DMS114 treated with DMSO at 0.1 percent for 48 hours (cell line): ENCODE measurements around the gene TAPBP.
A peak's percentile ranks its signal among the peaks of the same experiment; 100 is the strongest.
"Not testable (repeated sequence)": the region's sequence is repeated elsewhere in the genome, so short reads cannot be mapped to it uniquely, and the experiment has no call there.

Experiments used
- DNase-seq: peaks from one replicate; lab custom pipeline; 2025; ENCODE audit not compliant: unreplicated experiment; lab: John Stamatoyannopoulos, UW

Gene TAPBP

DNA sequence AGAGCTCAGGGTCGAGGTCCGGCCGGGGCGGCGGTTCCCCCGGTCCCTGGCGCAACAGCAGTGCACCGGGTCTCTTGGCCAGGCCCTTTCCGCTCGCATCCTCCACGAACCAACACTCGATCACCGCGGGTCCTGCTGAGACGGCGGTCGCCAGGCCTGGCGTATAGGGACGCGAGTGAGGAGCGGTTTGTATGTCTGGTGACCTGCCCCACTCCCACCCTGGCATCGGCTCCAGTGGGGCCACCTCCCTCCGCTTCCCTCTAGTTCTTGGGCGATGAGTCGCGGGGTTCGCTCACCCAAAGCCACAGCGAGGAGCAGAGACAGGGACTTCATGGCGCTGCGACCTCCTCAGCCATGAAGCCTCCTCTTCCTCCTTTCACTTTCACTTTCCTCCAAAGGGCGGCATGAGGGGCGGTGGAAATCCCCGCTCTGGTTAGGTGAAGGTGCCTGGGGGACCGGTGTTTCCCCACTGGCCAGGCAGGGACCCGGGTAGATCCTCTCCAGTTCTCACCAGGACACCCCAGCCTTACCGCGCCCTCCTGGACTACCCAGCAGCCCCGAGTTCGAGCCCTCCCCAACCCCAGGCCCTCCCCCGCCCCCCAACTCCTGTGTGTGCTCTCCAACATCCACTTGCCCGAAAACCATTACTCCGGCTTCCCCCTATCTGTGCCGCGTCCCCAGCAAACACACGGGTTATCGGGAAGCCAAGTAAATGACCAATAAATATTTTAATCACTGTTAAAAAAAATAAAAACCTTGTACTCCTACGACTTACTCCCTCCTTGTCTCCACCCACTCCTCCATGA is at the start of gene TAPBP:
Gene TAPBP (minus strand): TSS at position 370 of the 806 bp plus-strand sequence. CDS start 37 bp downstream, at position 333.
- DNase-seq = no peak

DNA sequence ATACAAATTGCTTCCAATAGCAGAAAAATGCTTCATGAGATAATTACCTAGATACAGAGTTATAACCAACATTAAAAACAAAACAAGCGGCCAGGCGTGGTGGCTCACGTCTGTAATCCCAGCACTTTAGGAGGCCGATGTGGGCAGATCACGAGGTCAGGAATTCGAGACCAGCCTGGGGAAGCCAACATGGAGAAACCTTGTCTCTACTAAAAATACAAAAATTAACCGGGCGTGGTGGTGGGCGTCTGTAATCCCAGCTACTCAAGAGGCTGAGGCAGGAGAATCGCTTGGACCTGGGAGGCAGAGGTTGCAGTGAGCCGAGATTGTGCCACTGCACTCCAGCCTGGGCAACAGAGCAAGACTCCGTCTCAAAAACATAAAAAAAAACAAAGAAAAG is 49.6 kb upstream of the TAPBP start:
- DNase-seq = not testable (repeated sequence)

DNA sequence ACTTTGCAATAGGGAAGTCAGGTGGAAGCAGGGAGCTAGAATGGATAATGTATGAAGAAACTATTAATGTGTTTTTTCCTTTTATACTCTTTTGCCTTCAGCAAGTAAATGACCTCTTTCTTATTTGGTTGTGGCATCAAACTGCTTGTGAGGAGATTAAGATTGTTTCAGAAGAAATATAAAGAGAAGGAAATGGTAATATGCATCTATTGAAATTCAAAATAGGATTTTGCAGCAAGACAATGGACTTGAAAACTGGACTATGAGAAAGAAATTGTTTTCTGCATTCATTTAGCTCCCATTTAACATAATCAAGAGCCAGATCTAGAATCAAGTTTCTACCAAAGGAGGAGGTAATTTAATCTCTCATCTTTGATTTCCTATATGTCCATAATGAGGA is 45.5 kb upstream of the TAPBP start:
- DNase-seq = no peak

GRCh38 chr6:33357160-33357871 is 43.4 kb upstream of the TAPBP start:
- DNase-seq = not testable (repeated sequence)

GRCh38 chr6:33356295-33356694 is 42.4 kb upstream of the TAPBP start:
- DNase-seq = no peak

DNA sequence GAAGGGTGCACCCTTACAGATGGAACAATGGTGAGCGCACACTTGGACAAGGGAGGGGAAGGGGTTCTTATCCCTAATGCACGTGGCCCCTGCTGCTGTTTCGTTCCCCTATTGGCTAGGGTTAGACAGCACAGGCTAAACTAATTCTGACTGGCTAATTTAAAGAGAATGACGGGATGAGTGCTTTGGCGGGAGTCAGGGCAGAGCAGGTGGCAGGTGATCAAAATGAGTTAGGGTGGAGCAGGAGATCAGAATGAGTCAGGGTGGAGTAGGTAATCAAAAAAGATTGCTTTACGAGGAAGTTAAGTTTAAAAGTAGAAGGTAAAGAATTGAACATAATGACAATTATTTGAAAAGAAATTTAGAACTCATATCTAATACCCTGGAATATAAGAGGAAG is 42.0 kb upstream of the TAPBP start:
- not testable (repeated sequence) for DNase-seq

DNA sequence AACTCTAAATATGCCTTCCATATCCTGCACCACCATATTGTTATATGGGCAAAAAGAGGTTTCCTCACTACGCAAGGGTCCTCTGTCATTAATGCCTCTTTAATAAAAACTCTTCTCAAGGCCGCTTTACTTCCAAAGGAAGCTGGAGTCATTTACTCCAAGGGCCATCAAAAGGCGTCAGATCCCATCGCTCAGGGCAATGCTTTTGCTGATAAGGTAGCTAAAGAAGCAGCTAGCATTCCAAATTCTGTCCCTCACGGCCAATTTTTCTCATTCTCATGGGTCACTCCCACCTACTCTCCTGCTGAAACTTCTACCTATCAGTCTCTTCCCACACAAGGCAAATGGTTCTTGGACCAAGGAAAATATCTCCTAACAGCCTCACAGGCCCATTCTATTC is 33.9 kb upstream of the TAPBP start:
- DNase-seq = no peak

DNA sequence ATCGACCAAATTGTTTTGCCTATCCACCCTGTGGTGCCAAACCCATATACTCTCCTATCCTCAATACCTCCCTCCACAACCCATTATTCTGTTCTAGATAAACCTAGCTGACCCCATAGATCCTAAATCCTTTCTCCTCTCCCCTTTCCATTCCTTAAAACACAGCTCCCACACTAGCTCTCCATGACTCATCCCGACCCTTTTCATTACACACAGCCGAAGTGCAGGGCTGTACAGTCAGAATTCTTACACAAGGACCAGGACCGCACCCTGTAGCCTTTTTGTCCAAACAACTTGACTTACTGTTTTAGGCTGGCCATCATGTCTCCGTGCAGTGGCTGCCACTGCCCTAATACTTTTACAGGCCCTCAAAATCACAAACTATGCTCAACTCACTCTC is 33.1 kb upstream of the TAPBP start:
- not testable (repeated sequence) for DNase-seq

DNA sequence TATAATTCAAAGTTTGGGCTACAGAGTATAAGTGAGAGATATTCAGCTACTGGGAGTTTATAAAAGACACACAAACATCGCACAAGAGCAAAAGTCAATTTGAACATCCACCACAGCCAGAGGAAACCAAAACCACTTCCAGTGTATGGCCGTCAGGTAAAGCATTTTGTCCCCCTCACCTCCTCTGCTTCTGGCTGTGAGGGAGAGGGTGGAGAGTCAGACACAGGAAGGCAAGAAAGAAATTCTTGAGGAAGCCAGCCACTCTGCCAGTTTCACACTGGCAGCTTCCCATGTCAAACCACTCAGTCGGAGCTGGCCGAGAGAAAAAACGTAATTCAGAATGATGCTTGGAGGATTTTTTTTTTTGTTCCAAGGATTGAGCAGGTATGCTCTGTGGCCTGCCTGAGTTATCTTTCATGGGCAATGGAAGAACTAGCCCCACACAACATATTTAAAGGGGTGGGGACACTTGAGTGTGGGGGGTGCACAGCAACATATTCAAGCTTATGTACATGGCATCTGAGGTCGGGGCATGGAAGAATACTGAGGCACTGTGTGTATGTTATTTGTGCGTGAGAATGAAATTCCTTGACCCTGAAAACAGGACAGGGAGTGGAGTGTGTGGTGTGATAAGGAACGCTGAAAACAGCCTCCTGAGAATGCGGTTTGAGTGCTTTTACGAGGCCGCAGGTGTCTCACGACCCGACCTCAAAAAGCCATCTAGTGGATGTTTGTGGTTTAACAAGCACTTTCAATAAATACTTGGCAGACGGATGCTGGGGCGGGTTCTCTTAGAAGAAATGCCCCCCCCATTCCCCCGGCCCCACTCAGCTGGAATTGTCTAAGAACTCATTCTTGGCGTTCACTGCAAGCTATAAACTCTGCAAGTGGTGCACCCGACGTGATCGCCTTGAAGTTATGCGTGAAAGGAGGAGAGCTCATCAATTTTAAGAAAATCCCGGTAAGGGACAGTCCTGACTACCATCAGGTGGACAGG is 31.1 kb upstream of the TAPBP start:
- peak; percentile 61 for DNase-seq

- no peak for DNase-seq
These were observed 30.2 kb upstream of the TAPBP start for GRCh38 chr6:33343953-33344611.

- DNase-seq = not testable (repeated sequence)
These were observed 29.7 kb upstream of the TAPBP start for GRCh38 chr6:33343606-33343952.

DNA sequence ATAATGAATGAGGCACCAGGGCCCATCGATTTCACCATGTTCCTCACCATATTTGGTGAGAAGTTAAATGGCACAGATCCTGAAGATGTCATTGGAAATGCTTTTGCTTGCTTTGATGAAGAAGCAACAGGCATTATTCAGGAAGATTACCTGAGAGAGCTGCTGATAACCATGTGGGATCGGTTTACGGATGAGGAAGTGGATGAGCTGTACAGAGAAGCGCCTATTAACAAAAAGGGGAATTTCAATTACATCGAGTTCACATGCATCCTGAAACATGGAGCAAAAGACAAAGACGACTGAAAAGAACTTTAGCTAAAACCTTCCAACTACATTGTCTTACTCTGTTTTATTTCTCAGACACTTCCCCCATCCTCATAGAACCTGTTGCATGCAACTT is 25.3 kb upstream of the TAPBP start:
- DNase-seq = no peak

- no peak for DNase-seq
These were observed 22.6 kb upstream of the TAPBP start for GRCh38 chr6:33336495-33336894.

- no peak for DNase-seq
These were observed 22.0 kb upstream of the TAPBP start for GRCh38 chr6:33335916-33336315.

- DNase-seq = no peak
These were observed 19.8 kb upstream of the TAPBP start for GRCh38 chr6:33333666-33334065.

GRCh38 chr6:33330736-33331135 is 16.9 kb upstream of the TAPBP start:
- DNase-seq = no peak

DNA sequence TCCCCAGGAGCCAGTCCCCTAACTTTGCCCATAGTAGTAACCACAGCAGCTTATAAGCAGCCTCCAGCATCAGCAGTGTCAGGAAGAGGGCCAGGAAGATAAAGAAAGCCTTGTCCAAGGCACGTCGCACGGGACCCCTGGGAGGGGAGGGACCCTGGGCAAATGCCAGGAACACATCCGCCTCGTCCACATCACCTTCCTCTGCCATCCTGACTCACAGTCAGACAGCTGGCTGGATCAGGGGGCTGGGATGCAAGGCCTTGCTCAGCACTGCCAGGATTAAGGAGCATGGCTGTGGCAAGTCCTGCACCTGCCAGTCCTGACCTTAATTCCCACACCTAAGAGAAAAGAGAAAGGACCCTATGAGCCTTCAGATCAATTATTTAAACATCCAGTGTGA is 15.2 kb upstream of the TAPBP start:
- no peak for DNase-seq

GRCh38 chr6:33324125-33324524 is 10.2 kb upstream of the TAPBP start:
- DNase-seq = no peak

DNA sequence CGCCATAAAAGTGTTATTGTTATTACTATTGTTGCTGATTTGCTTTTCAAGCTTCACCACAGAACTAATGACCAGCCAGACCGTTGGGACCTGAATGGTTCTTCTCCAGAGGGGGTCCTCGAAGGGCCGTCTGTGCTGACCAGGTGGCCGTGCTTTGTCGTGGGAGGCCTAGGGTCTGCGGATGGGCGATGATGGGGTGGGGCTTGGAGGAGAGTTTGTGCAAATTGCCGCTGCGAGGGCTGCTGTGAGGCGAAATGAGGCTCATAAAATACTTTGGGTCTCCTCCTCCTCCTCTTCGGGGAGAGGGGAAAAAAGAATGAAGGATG is 9.7 kb upstream of the TAPBP start:
- no peak for DNase-seq

DNA sequence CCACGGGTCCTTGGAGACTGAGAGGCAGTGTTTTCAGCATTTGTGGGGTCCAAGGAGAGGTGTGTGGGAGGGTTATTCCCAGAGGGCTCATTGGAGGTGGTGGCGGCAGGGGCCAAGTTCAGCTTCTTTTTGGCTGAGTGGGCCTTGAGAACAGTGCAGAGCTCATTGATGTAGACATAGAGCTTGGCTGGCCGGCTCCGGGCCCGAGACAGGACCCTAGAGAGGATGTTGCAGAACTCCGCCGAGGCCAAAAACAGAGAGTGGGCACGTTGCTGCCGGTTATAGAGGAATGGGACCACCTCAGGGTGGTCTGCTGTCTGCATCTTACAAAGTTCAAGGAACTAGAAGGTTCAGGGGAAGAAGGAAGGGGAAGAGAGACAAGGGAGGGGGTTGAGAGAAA is 7.3 kb upstream of the TAPBP start:
- DNase-seq = no peak
